A673 (cell line): ENCODE data around the gene METTL3. TPM values are rescaled to one million over a fixed set of nuclear protein-coding genes. Genes with fewer than 3 reads are reported as not detected.

Experiments used
- BruUV-seq: library from RNA; stranded (reverse); fragments of 400-500 nt; replicated peaks from 2 replicates; lab custom pipeline; 2021; lab: Mats Ljungman, UMichigan
- CTCF ChIA-PET: fragments of 300-600 bp; sonication (Branson Sonifier 250); formaldehyde crosslinking; loops from one replicate; lab custom pipeline; 2022; ENCODE audit warnings: antibody characterized with exemption; lab: Charles Lee
- POLR2A ChIA-PET: fragments of 300-600 bp; sonication (Branson Sonifier 250); formaldehyde crosslinking; loops from one replicate; lab custom pipeline; 2022; ENCODE audit warnings: antibody characterized with exemption; ENCODE audit not compliant: low non-redundant PET; lab: Charles Lee
- DNase-seq: peaks from one replicate; pipeline ENCODE4 v3.0.0-alpha.2; 2015; ENCODE audit warnings: low spot score
- H3K27ac ChIP-seq: fragments of 200-600 bp; sonication (generic); 2 replicates; pipeline ENCODE4 v1.5.1; 2016; ENCODE audit warnings: mixed run types, low read depth, mild to moderate bottlenecking, mixed read lengths, antibody characterized with exemption, low read length; ENCODE audit not compliant: poor library complexity, severe bottlenecking
- H3K27me3 ChIP-seq: fragments of 200-600 bp; sonication (generic); replicated peaks from 2 replicates; pipeline ENCODE4 v1.6.1; 2017; ENCODE audit warnings: mixed run types, low read depth, mild to moderate bottlenecking, mixed read lengths, antibody characterized with exemption, low read length; ENCODE audit not compliant: insufficient read depth, poor library complexity
- H3K36me3 ChIP-seq: fragments of 200-600 bp; sonication (generic); 2 replicates; pipeline ENCODE4 v1.6.1; 2016; ENCODE audit warnings: mixed run types, mild to moderate bottlenecking, mixed read lengths, antibody characterized with exemption, low read length; ENCODE audit not compliant: insufficient read depth, poor library complexity, severe bottlenecking
- H3K4me1 ChIP-seq: fragments of 200-600 bp; sonication (generic); 2 replicates; pipeline ENCODE4 v1.6.1; 2017; ENCODE audit warnings: mixed run types, mild to moderate bottlenecking, mixed read lengths, antibody characterized with exemption, low read length; ENCODE audit not compliant: insufficient read depth, poor library complexity, severe bottlenecking
- H3K4me3 ChIP-seq: fragments of 200-600 bp; sonication (generic); 2 replicates; pipeline ENCODE4 v1.5.1; 2016; ENCODE audit warnings: low read depth, mixed run types, mild to moderate bottlenecking, mixed read lengths, low read length; ENCODE audit not compliant: poor library complexity, severe bottlenecking
- H3K9me3 ChIP-seq: fragments of 200-600 bp; sonication (generic); 2 replicates; pipeline ENCODE4 v1.6.1; 2016; ENCODE audit warnings: mixed run types, low read depth, mild to moderate bottlenecking, mixed read lengths, antibody characterized with exemption, low read length; ENCODE audit not compliant: poor library complexity, severe bottlenecking
- CTCF ChIP-seq: fragments of 300-800, 200-600 bp; sonication (generic); conservative IDR thresholded peaks from 2 replicates; pipeline ENCODE4 v1.5.1; 2017; ENCODE audit warnings: low read depth, mild to moderate bottlenecking, antibody characterized with exemption, low read length, moderate library complexity, mixed read lengths
- EZH2 ChIP-seq: fragments of 200-600 bp; sonication (generic); IDR thresholded peaks from 2 replicates; pipeline ENCODE4 v1.6.1; 2017; ENCODE audit warnings: borderline replicate concordance, low read depth, mild to moderate bottlenecking, mixed read lengths, antibody characterized with exemption, low read length; ENCODE audit not compliant: poor library complexity, severe bottlenecking
- intact Hi-C: fragments of 100-400 bp; cut with micrococcal nuclease; formaldehyde crosslinking; loops from one replicate; pipeline ENCODE4 v1.10.0; 2022; ENCODE audit not compliant: unreplicated experiment
- total RNA-seq: library from RNA; stranded (reverse); gene quantifications from 2 replicates; pipeline ENCODE4 v1.2.3, GENCODE V29; 2021

The METTL3 gene
- total RNA-seq, 1 experiment from 2014 or later, result 96.3 TPM

GRCh38 chr14:21539189-21539940, 28.2 kb upstream of the METTL3 start:
- BruUV-seq, result no TSS peak
- no peak for TF ChIP-seq EZH2
- no peak for TF ChIP-seq CTCF
- intact Hi-C loops, result loop anchor here (10.0 kb wide), 1 partner anchor 275 kb away; the partner anchor contains the start of gene HNRNPC
- Histone ChIP-seq H3K36me3 (no peaks in the 10 kb centered on the region), H3K4me1 (peaks cover 47% of the 10 kb centered on the region), H3K4me3 (no peak overlapping the region), H3K9me3 (no peaks in the 10 kb centered on the region), H3K27me3 (no peaks in the 10 kb centered on the region), H3K27ac (peak overlapping the region; percentile 62)
- DNase-seq, result no peak
- ChIA-PET POLR2A (no interaction called here), CTCF (interaction anchor here (0.6 to 1.1 kb wide), 2 partner anchors 41 to 523 kb away, joined by 4 read pairs; no protein-coding TSS in a partner anchor)

GRCh38 chr14:21537090-21537424, 25.9 kb upstream of the METTL3 start:
- Histone ChIP-seq H3K36me3 (no peaks in the 10 kb centered on the region), H3K4me3 (peak overlapping the region; percentile 85), H3K27ac (peak overlapping the region; percentile 99), H3K27me3 (no peaks in the 10 kb centered on the region), H3K9me3 (no peaks in the 10 kb centered on the region), H3K4me1 (peaks cover 49% of the 10 kb centered on the region)
- TF ChIP-seq CTCF (no peak), EZH2 (no peak)
- DNase-seq, result peak; percentile 83
- BruUV-seq, result no TSS peak
- intact Hi-C loops, result loop anchor here (10.0 kb wide), 1 partner anchor 272 kb away; the partner anchor contains the start of gene HNRNPC
- ChIA-PET CTCF (no interaction called here), POLR2A (no interaction called here)

DNA sequence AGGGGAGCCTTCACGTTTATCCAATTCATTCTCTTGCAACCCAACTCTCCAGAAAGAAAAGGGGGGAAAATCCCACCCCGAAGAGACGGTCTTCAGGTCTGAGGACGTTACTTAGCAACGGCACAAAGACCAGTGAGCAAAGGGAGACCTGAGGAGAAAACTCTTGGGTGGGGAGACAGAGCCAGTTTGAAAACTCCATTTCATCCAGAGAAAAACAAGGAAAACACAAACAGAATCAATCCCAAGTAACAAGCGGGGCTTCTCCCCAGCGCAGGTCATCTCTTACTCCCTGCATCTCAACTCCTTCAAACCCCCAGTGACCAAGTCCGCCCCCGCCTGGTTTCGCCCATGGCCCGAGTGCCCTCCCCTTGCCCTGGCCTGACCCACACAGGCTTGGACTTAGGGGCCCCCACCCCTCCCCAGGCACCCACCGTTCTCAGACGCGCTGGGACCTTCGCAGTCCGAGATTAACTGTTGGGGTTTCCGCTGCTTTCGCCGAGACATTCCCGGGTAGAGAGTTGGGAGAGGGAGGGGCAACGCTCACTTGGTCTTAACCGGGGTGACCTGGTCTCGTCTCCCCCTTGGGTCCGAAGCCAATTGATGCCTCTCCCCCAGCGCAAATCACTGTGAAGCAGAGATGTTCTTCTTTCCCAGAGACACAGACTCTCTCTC, 25.4 kb upstream of the METTL3 start:
- BruUV-seq, result no TSS peak
- intact Hi-C loops, result loop anchor here (10.0 kb wide), 1 partner anchor 272 kb away; the partner anchor contains the start of gene HNRNPC
- H3K27me3 ChIP-seq, result no peaks in the 10 kb centered on the region
- DNase-seq, result no peak
- ChIA-PET CTCF (no interaction called here), POLR2A (no interaction called here)
- no peaks in the 10 kb centered on the region for H3K36me3 ChIP-seq
- H3K9me3 ChIP-seq, result no peaks in the 10 kb centered on the region
- TF ChIP-seq EZH2, result no peak
- no peak for TF ChIP-seq CTCF
- peak overlapping the region; percentile 99 for H3K27ac ChIP-seq
- peaks cover 52% of the 10 kb centered on the region for H3K4me1 ChIP-seq
- H3K4me3 ChIP-seq, result peak overlapping the region; percentile 85
